GM18870 (cell line): ENCODE measurements around the gene NCR2.

ENCODE experiments used
- ATAC-seq: cut with Tn5 transposase; IDR thresholded peaks from one replicate; pipeline ENCODE4 v1.9.1; 2021; ENCODE audit warnings: moderate library complexity; ENCODE audit not compliant: unreplicated experiment

The NCR2 gene

GRCh38 chr6:41392246-41392645, 56.8 kb downstream of the NCR2 start:
- ATAC-seq, result no peak

GRCh38 chr6:41396335-41396734, 60.9 kb downstream of the NCR2 start:
- ATAC-seq, result no peak

DNA sequence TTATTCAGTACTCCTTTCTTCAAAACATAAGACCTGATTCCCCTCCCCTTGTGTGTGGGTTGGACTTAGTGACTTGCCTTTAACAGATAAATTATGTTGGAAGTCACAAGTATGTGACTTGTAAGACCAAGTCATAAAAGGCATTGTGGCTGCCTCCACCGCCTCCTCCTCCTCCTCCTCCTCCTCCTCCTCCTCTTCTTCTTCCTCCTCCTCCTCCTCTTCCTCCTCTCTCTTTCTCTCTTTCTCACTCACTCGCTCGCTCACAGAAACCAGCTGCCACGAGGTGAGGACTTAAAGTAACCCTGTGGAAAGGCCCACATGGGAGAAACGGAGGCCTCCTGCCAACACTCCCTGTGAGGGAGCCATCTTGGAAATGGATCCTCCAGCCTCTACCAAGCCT, 64.0 kb downstream of the NCR2 start:
- no peak for ATAC-seq
